ENCODE measurements around the gene CLINT1. TPM values are rescaled to one million over a fixed set of nuclear protein-coding genes. Genes with fewer than 3 reads are reported as not detected.

Gene CLINT1
- total RNA-seq, 1 experiment from 2014 or later, result 214 TPM

GRCh38 chr5:157802736-157803135 is 56.2 kb downstream of the CLINT1 start:
- Mint-ChIP-seq H3K9me3 (ENCODE audit: low read depth, unreplicated experiment) (no peaks in the 10 kb centered on the region), H3K27ac (ENCODE audit: unreplicated experiment) (no peak overlapping the region), H3K4me3 (ENCODE audit: low read depth, unreplicated experiment) (no peak overlapping the region), H3K27me3 (ENCODE audit: unreplicated experiment) (no peaks in the 10 kb centered on the region), H3K36me3 (ENCODE audit: insufficient read depth, unreplicated experiment) (peaks cover 32% of the 10 kb centered on the region), H3K4me1 (ENCODE audit: low read depth, unreplicated experiment) (no peaks in the 10 kb centered on the region)
- no peak for TF ChIP-seq CTCF (IDR thresholded peaks at IDR 0.05; ENCODE audit: unreplicated experiment)
- intact Hi-C loops (cut with micrococcal nuclease; ENCODE audit: unreplicated experiment), result no loop called here
- CTCF ChIA-PET, result no interaction called here
- no peak for DNase-seq
- no TSS peak for BruUV-seq (replicated peaks)

DNA sequence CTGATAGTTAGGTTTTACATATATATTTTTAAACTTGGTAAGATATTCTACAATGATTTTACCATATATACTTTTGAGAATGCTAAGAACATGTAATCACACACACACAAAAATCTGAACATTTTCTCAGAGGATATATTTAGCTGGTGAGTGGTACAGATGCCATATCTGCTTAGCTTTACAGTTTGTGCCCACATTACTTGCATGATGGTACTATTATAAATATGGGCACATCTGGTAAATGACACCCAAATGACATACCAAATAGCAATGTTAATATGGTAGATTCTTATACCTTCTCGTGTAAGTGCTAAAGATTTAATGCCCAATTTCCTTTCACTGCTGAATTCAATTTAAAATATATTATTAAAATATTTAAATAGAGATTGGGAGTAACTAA is 58.8 kb downstream of the CLINT1 start:
- no peak for DNase-seq
- Mint-ChIP-seq H3K4me1 (ENCODE audit: low read depth, unreplicated experiment) (no peaks in the 10 kb centered on the region), H3K9me3 (ENCODE audit: low read depth, unreplicated experiment) (no peaks in the 10 kb centered on the region), H3K27ac (ENCODE audit: unreplicated experiment) (no peak overlapping the region), H3K4me3 (ENCODE audit: low read depth, unreplicated experiment) (no peak overlapping the region), H3K36me3 (ENCODE audit: insufficient read depth, unreplicated experiment) (peaks cover 32% of the 10 kb centered on the region), H3K27me3 (ENCODE audit: unreplicated experiment) (no peaks in the 10 kb centered on the region)
- TF ChIP-seq CTCF (IDR thresholded peaks at IDR 0.05; ENCODE audit: unreplicated experiment), result no peak
- intact Hi-C loops (cut with micrococcal nuclease; ENCODE audit: unreplicated experiment), result no loop called here
- no TSS peak for BruUV-seq (replicated peaks)
- CTCF ChIA-PET, result no interaction called here

DNA sequence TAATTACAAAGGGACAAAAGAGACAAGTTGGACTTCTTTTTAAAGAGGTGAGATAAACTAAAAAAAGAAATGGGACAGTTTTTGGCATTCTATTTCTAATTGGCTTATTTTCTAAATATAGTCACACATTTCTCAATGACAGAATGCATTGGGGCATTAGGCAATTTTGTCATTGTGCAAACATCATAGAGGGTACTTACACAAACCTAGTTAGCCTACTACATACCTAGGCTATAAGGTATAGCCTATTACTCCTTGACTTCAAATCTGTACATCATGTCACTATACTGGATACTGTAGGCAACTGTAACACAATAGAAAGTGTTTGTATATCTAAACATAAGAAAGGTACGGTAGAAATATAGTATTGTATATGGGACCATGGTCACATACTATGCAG is 59.4 kb downstream of the CLINT1 start:
- Mint-ChIP-seq H3K4me3 (ENCODE audit: low read depth, unreplicated experiment) (no peak overlapping the region), H3K36me3 (ENCODE audit: insufficient read depth, unreplicated experiment) (peaks cover 29% of the 10 kb centered on the region), H3K9me3 (ENCODE audit: low read depth, unreplicated experiment) (no peaks in the 10 kb centered on the region), H3K4me1 (ENCODE audit: low read depth, unreplicated experiment) (no peaks in the 10 kb centered on the region), H3K27me3 (ENCODE audit: unreplicated experiment) (no peaks in the 10 kb centered on the region), H3K27ac (ENCODE audit: unreplicated experiment) (no peak overlapping the region)
- intact Hi-C loops (cut with micrococcal nuclease; ENCODE audit: unreplicated experiment), result no loop called here
- CTCF ChIA-PET, result no interaction called here
- BruUV-seq (replicated peaks), result no TSS peak
- no peak for TF ChIP-seq CTCF (IDR thresholded peaks at IDR 0.05; ENCODE audit: unreplicated experiment)
- DNase-seq, result no peak

DNA sequence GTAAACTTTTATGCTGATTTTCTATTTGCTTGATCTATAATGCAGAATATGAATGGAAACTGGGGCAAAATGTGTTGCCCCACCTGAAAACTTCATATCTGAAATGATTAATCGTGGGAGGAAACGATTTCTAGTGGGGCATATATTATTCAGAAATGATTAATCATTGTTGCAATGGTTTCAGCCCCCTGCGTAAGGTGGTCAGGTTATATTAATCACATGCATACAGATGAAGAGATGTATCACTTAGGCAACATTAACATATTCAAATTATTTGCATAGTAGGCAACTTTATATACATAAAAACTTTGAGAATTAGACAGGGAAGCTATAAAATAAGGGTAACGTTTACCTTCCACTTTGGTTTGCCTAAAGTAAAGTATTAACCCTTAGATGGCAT is 65.6 kb downstream of the CLINT1 start:
- H3K27me3 Mint-ChIP-seq (ENCODE audit: unreplicated experiment), result no peaks in the 10 kb centered on the region
- H3K9me3 Mint-ChIP-seq (ENCODE audit: low read depth, unreplicated experiment), result no peaks in the 10 kb centered on the region
- no TSS peak for BruUV-seq (replicated peaks)
- H3K27ac Mint-ChIP-seq (ENCODE audit: unreplicated experiment), result no peak overlapping the region
- no peak for TF ChIP-seq CTCF (IDR thresholded peaks at IDR 0.05; ENCODE audit: unreplicated experiment)
- intact Hi-C loops (cut with micrococcal nuclease; ENCODE audit: unreplicated experiment), result no loop called here
- no peak for DNase-seq
- CTCF ChIA-PET, result no interaction called here
- H3K36me3 Mint-ChIP-seq (ENCODE audit: insufficient read depth, unreplicated experiment), result peaks cover 49% of the 10 kb centered on the region
- no peak overlapping the region for H3K4me3 Mint-ChIP-seq (ENCODE audit: low read depth, unreplicated experiment)
- no peaks in the 10 kb centered on the region for H3K4me1 Mint-ChIP-seq (ENCODE audit: low read depth, unreplicated experiment)

DNA sequence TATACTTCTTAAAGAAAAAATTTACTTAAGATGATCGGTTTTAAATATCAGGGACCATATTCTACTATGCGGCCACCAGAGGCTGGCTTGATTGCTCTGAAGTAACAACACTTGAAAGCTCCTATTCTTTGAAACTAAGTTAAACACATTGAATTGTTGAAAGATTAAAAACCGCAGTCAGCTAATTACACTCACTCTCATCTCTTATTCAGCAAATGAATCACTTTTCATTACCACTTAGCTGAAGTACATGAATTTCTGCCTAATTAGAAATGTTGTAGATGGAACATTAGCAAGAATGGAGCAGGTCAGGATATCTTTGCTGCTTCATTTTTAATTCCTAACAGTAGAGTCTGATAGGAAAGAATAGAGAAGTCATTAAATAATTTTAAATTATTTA is 73.1 kb downstream of the CLINT1 start:
- no peaks in the 10 kb centered on the region for H3K4me1 Mint-ChIP-seq (ENCODE audit: low read depth, unreplicated experiment)
- intact Hi-C loops (cut with micrococcal nuclease; ENCODE audit: unreplicated experiment), result no loop called here
- BruUV-seq (replicated peaks), result no TSS peak
- CTCF ChIA-PET, result no interaction called here
- H3K4me3 Mint-ChIP-seq (ENCODE audit: low read depth, unreplicated experiment), result no peak overlapping the region
- H3K27ac Mint-ChIP-seq (ENCODE audit: unreplicated experiment), result no peak overlapping the region
- DNase-seq, result no peak
- H3K36me3 Mint-ChIP-seq (ENCODE audit: insufficient read depth, unreplicated experiment), result peaks cover 65% of the 10 kb centered on the region
- H3K27me3 Mint-ChIP-seq (ENCODE audit: unreplicated experiment), result no peaks in the 10 kb centered on the region
- H3K9me3 Mint-ChIP-seq (ENCODE audit: low read depth, unreplicated experiment), result no peaks in the 10 kb centered on the region
- no peak for TF ChIP-seq CTCF (IDR thresholded peaks at IDR 0.05; ENCODE audit: unreplicated experiment)
